Immature natural killer cell (primary cell): Measurements from ENCODE around the gene SPTSSB. TPM values are rescaled to one million over a fixed set of nuclear protein-coding genes. Genes with fewer than 3 reads are reported as not detected.

Source experiments
- DNase-seq, 3 donors: peaks; one replicate each; pipeline ENCODE4 v3.0.0; 2022; ENCODE audit warnings: mixed read lengths in 1 of 3
- H3K27ac Mint-ChIP-seq, 6 donors: one replicate each; pipeline ENCODE4 v1.8.0; 2020; ENCODE audit warnings: mixed read lengths in 6 of 6, mild to moderate bottlenecking in 5 of 6, inconsistent platforms in 4 of 6, moderate library complexity in 3 of 6
- H3K27me3 Mint-ChIP-seq, 3 donors: one replicate each; pipeline ENCODE4 v1.8.0; 2020 to 2021; ENCODE audit warnings: low read depth in 3 of 3, mild to moderate bottlenecking in 3 of 3, mixed read lengths in 3 of 3, moderate library complexity in 3 of 3, inconsistent platforms in 1 of 3
- H3K36me3 Mint-ChIP-seq, 3 donors: one replicate each; pipeline ENCODE4 v1.8.0; 2020; ENCODE audit warnings: mixed read lengths in 3 of 3, inconsistent platforms in 2 of 3, mild to moderate bottlenecking in 2 of 3
- H3K4me1 Mint-ChIP-seq, 2 donors: one replicate each; pipeline ENCODE4 v1.8.0; 2020; ENCODE audit warnings: inconsistent platforms in 2 of 2, mild to moderate bottlenecking in 2 of 2, mixed read lengths in 2 of 2, moderate library complexity in 1 of 2
- H3K4me3 Mint-ChIP-seq, 5 donors: one replicate each; pipeline ENCODE4 v1.8.0; 2020; ENCODE audit warnings: mild to moderate bottlenecking in 5 of 5, mixed read lengths in 5 of 5, inconsistent platforms in 3 of 5, moderate library complexity in 3 of 5
- H3K9me3 Mint-ChIP-seq, 6 donors: one replicate each; pipeline ENCODE4 v1.8.0; 2020; ENCODE audit warnings: mild to moderate bottlenecking in 6 of 6, mixed read lengths in 6 of 6, inconsistent platforms in 4 of 6, moderate library complexity in 3 of 6
- polyA plus RNA-seq, 3 donors: library from polyadenylated mRNA; unstranded; fragments of 300-500 nt; fragmentation: Illumina TruSeq; gene quantifications; one replicate each; pipeline ENCODE4 v1.2.3, GENCODE V29; 2021

The SPTSSB gene
- polyA plus RNA-seq, 3 donors from 2014 or later, result 57.5 to 153 (median 70.0) TPM

- Mint-ChIP-seq H3K27me3 (peaks cover 3 to 16% (median 9%) of the 10 kb centered on the region in 3 donors), H3K36me3 (no peaks in the 10 kb centered on the region), H3K9me3 (no peaks in the 10 kb centered on the region)
Measured at GRCh38 chr3:161405087-161405486, 33.8 kb upstream of the SPTSSB start.

GRCh38 chr3:161403251-161403650 lies 31.9 kb upstream of the SPTSSB start:
- H3K27me3 Mint-ChIP-seq, result peaks cover 7 to 21% (median 16%) of the 10 kb centered on the region in 3 donors
- H3K9me3 Mint-ChIP-seq, result no peaks in the 10 kb centered on the region
- no peak overlapping the region for H3K27ac Mint-ChIP-seq
- H3K36me3 Mint-ChIP-seq, result no peaks in the 10 kb centered on the region
- peaks cover 16 to 27% of the 10 kb centered on the region in 2 donors for H3K4me1 Mint-ChIP-seq
- no peak overlapping the region for H3K4me3 Mint-ChIP-seq
- no peak for DNase-seq

More at GRCh38 chr3:161405087-161405486, 33.8 kb upstream of the SPTSSB start:
- Mint-ChIP-seq H3K27ac (no peak overlapping the region), H3K4me3 (no peak overlapping the region), H3K4me1 (peaks cover 16 to 33% of the 10 kb centered on the region in 2 donors)
- DNase-seq, result no peak

GRCh38 chr3:161401389-161401788 lies 30.1 kb upstream of the SPTSSB start:
- H3K9me3 Mint-ChIP-seq, result no peaks in the 10 kb centered on the region
- no peak overlapping the region for H3K27ac Mint-ChIP-seq
- peaks cover 8 to 14% of the 10 kb centered on the region in 2 donors for H3K4me1 Mint-ChIP-seq
- peaks cover 0 to 6% (median 6%) of the 10 kb centered on the region in 3 donors for H3K36me3 Mint-ChIP-seq
- no peak overlapping the region for H3K4me3 Mint-ChIP-seq
- peaks cover 7 to 23% (median 22%) of the 10 kb centered on the region in 3 donors for H3K27me3 Mint-ChIP-seq
- DNase-seq, result no peak

GRCh38 chr3:161400650-161401049 lies 29.3 kb upstream of the SPTSSB start:
- H3K4me3 Mint-ChIP-seq, result no peak overlapping the region
- no peaks in the 10 kb centered on the region for H3K9me3 Mint-ChIP-seq
- H3K27ac Mint-ChIP-seq, result no peak overlapping the region
- peaks cover 0 to 6% (median 6%) of the 10 kb centered on the region in 3 donors for H3K36me3 Mint-ChIP-seq
- H3K4me1 Mint-ChIP-seq, result peaks cover 4 to 14% of the 10 kb centered on the region in 2 donors
- H3K27me3 Mint-ChIP-seq, result peaks cover 11 to 22% (median 21%) of the 10 kb centered on the region in 3 donors
- DNase-seq, result no peak

- Mint-ChIP-seq H3K9me3 (no peaks in the 10 kb centered on the region), H3K36me3 (peaks cover 0 to 6% (median 6%) of the 10 kb centered on the region in 3 donors), H3K4me1 (peaks cover 30 to 48% of the 10 kb centered on the region in 2 donors), H3K27me3 (peaks cover 19 to 30% (median 27%) of the 10 kb centered on the region in 3 donors), H3K27ac (peak overlapping the region in 2 of 6 donors; percentile 56 to 60), H3K4me3 (peak overlapping the region; percentile 29 to 53 (median 41))
- DNase-seq, result peak; percentile 46 to 64 (median 53)
Measured at GRCh38 chr3:161395115-161396012, 24.0 kb upstream of the SPTSSB start.

- Mint-ChIP-seq H3K27me3 (peaks cover 21 to 33% (median 29%) of the 10 kb centered on the region in 3 donors), H3K27ac (peak overlapping the region in 3 of 6 donors; percentile 36 to 56 (median 46)), H3K4me3 (peak overlapping the region in 4 of 5 donors; percentile 10 to 61 (median 60)), H3K4me1 (peaks cover 30 to 48% of the 10 kb centered on the region in 2 donors), H3K36me3 (peaks cover 0 to 6% (median 6%) of the 10 kb centered on the region in 3 donors), H3K9me3 (no peaks in the 10 kb centered on the region)
- DNase-seq, result peak; percentile 24 to 39 (median 39)
Measured at GRCh38 chr3:161393803-161394202, 22.5 kb upstream of the SPTSSB start.

- H3K27ac Mint-ChIP-seq, result peak overlapping the region in 1 of 6 donors; percentile 6
- no peak for DNase-seq
- H3K27me3 Mint-ChIP-seq, result peaks cover 21 to 30% (median 25%) of the 10 kb centered on the region in 3 donors
- no peaks in the 10 kb centered on the region for H3K9me3 Mint-ChIP-seq
- H3K4me1 Mint-ChIP-seq, result peaks cover 30 to 48% of the 10 kb centered on the region in 2 donors
- H3K4me3 Mint-ChIP-seq, result peak overlapping the region in 2 of 5 donors; percentile 61
- peaks cover 0 to 6% (median 6%) of the 10 kb centered on the region in 3 donors for H3K36me3 Mint-ChIP-seq
Measured at GRCh38 chr3:161393310-161393709, 22.0 kb upstream of the SPTSSB start.

- Mint-ChIP-seq H3K4me1 (peaks cover 30 to 48% of the 10 kb centered on the region in 2 donors), H3K36me3 (peaks cover 0 to 6% (median 6%) of the 10 kb centered on the region in 3 donors), H3K27ac (no peak overlapping the region), H3K4me3 (peak overlapping the region in 1 of 5 donors; percentile 5), H3K9me3 (no peaks in the 10 kb centered on the region), H3K27me3 (peaks cover 21 to 27% (median 22%) of the 10 kb centered on the region in 3 donors)
- no peak for DNase-seq
Measured at GRCh38 chr3:161392853-161393252, 21.5 kb upstream of the SPTSSB start.

- H3K27ac Mint-ChIP-seq, result no peak overlapping the region
- peaks cover 28 to 39% of the 10 kb centered on the region in 2 donors for H3K4me1 Mint-ChIP-seq
- no peak for DNase-seq
- H3K4me3 Mint-ChIP-seq, result no peak overlapping the region
- no peaks in the 10 kb centered on the region for H3K9me3 Mint-ChIP-seq
- no peaks in the 10 kb centered on the region for H3K36me3 Mint-ChIP-seq
- H3K27me3 Mint-ChIP-seq, result peaks cover 11 to 24% (median 14%) of the 10 kb centered on the region in 3 donors
Measured at GRCh38 chr3:161390200-161390599, 18.9 kb upstream of the SPTSSB start.

- H3K9me3 Mint-ChIP-seq, result no peaks in the 10 kb centered on the region
- H3K36me3 Mint-ChIP-seq, result no peaks in the 10 kb centered on the region
- DNase-seq, result no peak
- peaks cover 21 to 33% of the 10 kb centered on the region in 2 donors for H3K4me1 Mint-ChIP-seq
- H3K4me3 Mint-ChIP-seq, result no peak overlapping the region
- peaks cover 7 to 24% (median 14%) of the 10 kb centered on the region in 3 donors for H3K27me3 Mint-ChIP-seq
- H3K27ac Mint-ChIP-seq, result no peak overlapping the region
Measured at GRCh38 chr3:161389445-161390035, 18.2 kb upstream of the SPTSSB start.

- H3K4me1 Mint-ChIP-seq, result peaks cover 14 to 26% of the 10 kb centered on the region in 2 donors
- H3K36me3 Mint-ChIP-seq, result no peaks in the 10 kb centered on the region
- H3K27ac Mint-ChIP-seq, result no peak overlapping the region
- no peak for DNase-seq
- no peaks in the 10 kb centered on the region for H3K9me3 Mint-ChIP-seq
- H3K4me3 Mint-ChIP-seq, result no peak overlapping the region
- peaks cover 10 to 24% (median 12%) of the 10 kb centered on the region in 3 donors for H3K27me3 Mint-ChIP-seq
Measured at GRCh38 chr3:161388855-161389254, 17.5 kb upstream of the SPTSSB start.

- H3K36me3 Mint-ChIP-seq, result no peaks in the 10 kb centered on the region
- DNase-seq, result no peak
- peaks cover 4 to 9% of the 10 kb centered on the region in 2 donors for H3K4me1 Mint-ChIP-seq
- H3K27me3 Mint-ChIP-seq, result peaks cover 9 to 18% (median 12%) of the 10 kb centered on the region in 3 donors
- H3K9me3 Mint-ChIP-seq, result no peaks in the 10 kb centered on the region
- H3K27ac Mint-ChIP-seq, result no peak overlapping the region
- H3K4me3 Mint-ChIP-seq, result no peak overlapping the region
Measured at GRCh38 chr3:161386991-161387770, 15.9 kb upstream of the SPTSSB start.
